NCI-H82 (cell line): ENCODE data around the gene ENTHD1.
"Not testable (repeated sequence)": the region's sequence is repeated elsewhere in the genome, so short reads cannot be mapped to it uniquely, and the experiment has no call there.

Experiments
- DNase-seq: peaks from one replicate; lab custom pipeline; 2025; lab: John Stamatoyannopoulos, UW

Gene ENTHD1

GRCh38 chr22:39777716-39778454, 115.7 kb downstream of the ENTHD1 start:
- DNase-seq: no peak

GRCh38 chr22:39776295-39777009, 117.1 kb downstream of the ENTHD1 start:
- no peak for DNase-seq

GRCh38 chr22:39773976-39774539, 119.5 kb downstream of the ENTHD1 start:
- DNase-seq: no peak

- no peak for DNase-seq
Observed at GRCh38 chr22:39773503-39773902, 120.1 kb downstream of the ENTHD1 start.

GRCh38 chr22:39771486-39771885, 122.1 kb downstream of the ENTHD1 start:
- DNase-seq: no peak

GRCh38 chr22:39765661-39766060, 127.9 kb downstream of the ENTHD1 start:
- DNase-seq: no peak

GRCh38 chr22:39765046-39765445, 128.5 kb downstream of the ENTHD1 start:
- no peak for DNase-seq

GRCh38 chr22:39763276-39763675, 130.3 kb downstream of the ENTHD1 start:
- no peak for DNase-seq

GRCh38 chr22:39750759-39751158, 142.8 kb downstream of the ENTHD1 start:
- DNase-seq: no peak

GRCh38 chr22:39748877-39749276, 144.7 kb downstream of the ENTHD1 start:
- DNase-seq: no peak

GRCh38 chr22:39746600-39747262, 146.8 kb downstream of the ENTHD1 start:
- DNase-seq: no peak

- DNase-seq: no peak
Observed at GRCh38 chr22:39745789-39746188, 147.8 kb downstream of the ENTHD1 start.

GRCh38 chr22:39744353-39744752, 149.2 kb downstream of the ENTHD1 start:
- DNase-seq: no peak

GRCh38 chr22:39743935-39744334, 149.6 kb downstream of the ENTHD1 start:
- DNase-seq: no peak

- no peak for DNase-seq
Observed at GRCh38 chr22:39739338-39740027, 154.1 kb downstream of the ENTHD1 start.

GRCh38 chr22:39738746-39739145, 154.8 kb downstream of the ENTHD1 start:
- no peak for DNase-seq

GRCh38 chr22:39735776-39736175, 157.8 kb downstream of the ENTHD1 start:
- DNase-seq: no peak

- no peak for DNase-seq
Observed at GRCh38 chr22:39734866-39735265, 158.7 kb downstream of the ENTHD1 start.

GRCh38 chr22:39734046-39734445, 159.5 kb downstream of the ENTHD1 start:
- DNase-seq: not testable (repeated sequence)

GRCh38 chr22:39733191-39733590, 160.4 kb downstream of the ENTHD1 start:
- DNase-seq: no peak

GRCh38 chr22:39732625-39733024, 160.9 kb downstream of the ENTHD1 start:
- no peak for DNase-seq
